Smooth muscle cell (in vitro differentiated cells): ENCODE measurements around the gene DIDO1. TPM values are rescaled to one million over a fixed set of nuclear protein-coding genes. Genes with fewer than 3 reads are reported as not detected.

Experiments used
- DNase-seq: peaks from one replicate; lab custom pipeline; 2025; ENCODE audit not compliant: unreplicated experiment; lab: John Stamatoyannopoulos, UW
- H2AFZ ChIP-seq: fragments of 200-600 bp; sonication (generic); 2 replicates; pipeline ENCODE4 v1.6.0; 2016; ENCODE audit warnings: antibody characterized with exemption, low read depth, mild to moderate bottlenecking
- H3F3A ChIP-seq: fragments of 200-600 bp; sonication (generic); 2 replicates; pipeline ENCODE4 v1.6.0; 2017; ENCODE audit warnings: antibody characterized with exemption, low read depth
- H3K27ac ChIP-seq: fragments of 200-600 bp; sonication (generic); 2 replicates; pipeline ENCODE4 v1.5.1; 2016; ENCODE audit warnings: low read depth, mild to moderate bottlenecking
- H3K27me3 ChIP-seq: fragments of 200-600 bp; sonication (generic); 2 replicates; pipeline ENCODE4 v1.6.1; 2016; ENCODE audit warnings: low read depth, mild to moderate bottlenecking
- H3K36me3 ChIP-seq: fragments of 200-600 bp; sonication (generic); 2 replicates; pipeline ENCODE4 v1.5.1; 2016; ENCODE audit warnings: low read depth
- H3K4me1 ChIP-seq: fragments of 200-600 bp; sonication (generic); 2 replicates; pipeline ENCODE4 v1.5.1; 2016; ENCODE audit warnings: low read depth
- H3K4me2 ChIP-seq: fragments of 200-600 bp; sonication (generic); 2 replicates; pipeline ENCODE4 v1.6.0; 2016; ENCODE audit warnings: mild to moderate bottlenecking
- H3K4me3 ChIP-seq: fragments of 200-600 bp; sonication (generic); 2 replicates; pipeline ENCODE4 v1.5.1; 2016; ENCODE audit warnings: mild to moderate bottlenecking
- H3K79me2 ChIP-seq: fragments of 200-600 bp; sonication (generic); 2 replicates; pipeline ENCODE4 v1.6.0; 2016; ENCODE audit warnings: low read depth, mild to moderate bottlenecking
- H3K9ac ChIP-seq: fragments of 200-600 bp; sonication (generic); 2 replicates; pipeline ENCODE4 v1.6.0; 2016; ENCODE audit warnings: low read depth
- H3K9me3 ChIP-seq: fragments of 200-600 bp; sonication (generic); replicated peaks from 2 replicates; pipeline ENCODE4 v1.5.1; 2016; ENCODE audit warnings: low read depth
- H4K20me1 ChIP-seq: fragments of 200-600 bp; sonication (generic); 2 replicates; pipeline ENCODE4 v1.6.0; 2016; ENCODE audit warnings: low read depth
- WGBS: methylation state at CpG from one replicate; pipeline ENCODE4 v1.1.7; 2016; ENCODE audit warnings: low lambda C conversion rate; 5-methylcytosine and 5-hydroxymethylcytosine counted together
- polyA plus RNA-seq: library from polyadenylated mRNA; unstranded; fragments of >200 nt; fragmentation: Nextera tagmentation; extraction: Ambion mirVana; gene quantifications from 2 replicates; pipeline ENCODE4 v1.2.1, GENCODE V29; 2016
- total RNA-seq: library from RNA; depleted of rRNA; stranded (reverse); fragments of >200 nt; gene quantifications from 2 replicates; pipeline ENCODE4 v1.2.3, GENCODE V29; 2014
- TF ChIP-seq, protein P1 (sequence below): fragments of 200-600 bp; sonication (generic); IDR thresholded peaks from 2 replicates; pipeline ENCODE4 v1.5.1; 2017; ENCODE audit warnings: borderline replicate concordance, mild to moderate bottlenecking, antibody characterized with exemption; ENCODE audit not compliant: insufficient read depth, poor library complexity, severe bottlenecking

Gene DIDO1
- total and polyA plus RNA-seq, 2 experiments from 2014 or later = 16.0 to 25.8 TPM

DNA sequence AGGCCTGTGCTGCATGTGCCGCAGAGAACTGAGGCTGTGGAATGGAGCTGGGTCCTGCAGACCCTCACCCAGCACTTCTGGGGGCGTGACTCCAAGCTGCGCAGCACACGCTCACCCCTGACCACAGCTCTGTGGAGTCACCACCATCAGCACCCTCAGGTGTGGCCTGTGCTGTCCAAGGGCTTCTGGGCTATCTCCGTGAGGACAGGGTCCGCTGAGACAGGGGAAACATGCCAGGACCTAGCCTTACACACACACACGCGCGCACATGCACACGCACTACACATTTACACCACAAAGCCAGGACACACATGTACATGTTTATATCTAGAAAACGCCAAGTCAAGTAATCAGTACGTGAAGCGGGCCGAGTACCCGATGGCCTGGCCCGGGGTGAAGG lies 37.9 kb downstream of the DIDO1 start:
- no peaks in the 10 kb centered on the region for H3K9me3 ChIP-seq
- H3F3A ChIP-seq = peaks cover 9% of the 10 kb centered on the region
- peaks cover 9% of the 10 kb centered on the region for H3K79me2 ChIP-seq
- no peak overlapping the region for H3K4me3 ChIP-seq
- no peak for DNase-seq
- peak overlapping the region; percentile 60 for H3K4me2 ChIP-seq
- H3K9ac ChIP-seq = no peak overlapping the region
- no peak overlapping the region for H2AFZ ChIP-seq
- peaks cover 14% of the 10 kb centered on the region for H4K20me1 ChIP-seq
- H3K36me3 ChIP-seq = peaks cover 9% of the 10 kb centered on the region
- 98% methylated on average over 16 of the region's 16 CpGs for WGBS
- H3K27ac ChIP-seq = peak overlapping the region; percentile 81
- H3K27me3 ChIP-seq = no peaks in the 10 kb centered on the region
- no peaks in the 10 kb centered on the region for H3K4me1 ChIP-seq
- TF ChIP-seq, protein P1, sequence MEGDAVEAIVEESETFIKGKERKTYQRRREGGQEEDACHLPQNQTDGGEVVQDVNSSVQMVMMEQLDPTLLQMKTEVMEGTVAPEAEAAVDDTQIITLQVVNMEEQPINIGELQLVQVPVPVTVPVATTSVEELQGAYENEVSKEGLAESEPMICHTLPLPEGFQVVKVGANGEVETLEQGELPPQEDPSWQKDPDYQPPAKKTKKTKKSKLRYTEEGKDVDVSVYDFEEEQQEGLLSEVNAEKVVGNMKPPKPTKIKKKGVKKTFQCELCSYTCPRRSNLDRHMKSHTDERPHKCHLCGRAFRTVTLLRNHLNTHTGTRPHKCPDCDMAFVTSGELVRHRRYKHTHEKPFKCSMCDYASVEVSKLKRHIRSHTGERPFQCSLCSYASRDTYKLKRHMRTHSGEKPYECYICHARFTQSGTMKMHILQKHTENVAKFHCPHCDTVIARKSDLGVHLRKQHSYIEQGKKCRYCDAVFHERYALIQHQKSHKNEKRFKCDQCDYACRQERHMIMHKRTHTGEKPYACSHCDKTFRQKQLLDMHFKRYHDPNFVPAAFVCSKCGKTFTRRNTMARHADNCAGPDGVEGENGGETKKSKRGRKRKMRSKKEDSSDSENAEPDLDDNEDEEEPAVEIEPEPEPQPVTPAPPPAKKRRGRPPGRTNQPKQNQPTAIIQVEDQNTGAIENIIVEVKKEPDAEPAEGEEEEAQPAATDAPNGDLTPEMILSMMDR = no peak

DNA sequence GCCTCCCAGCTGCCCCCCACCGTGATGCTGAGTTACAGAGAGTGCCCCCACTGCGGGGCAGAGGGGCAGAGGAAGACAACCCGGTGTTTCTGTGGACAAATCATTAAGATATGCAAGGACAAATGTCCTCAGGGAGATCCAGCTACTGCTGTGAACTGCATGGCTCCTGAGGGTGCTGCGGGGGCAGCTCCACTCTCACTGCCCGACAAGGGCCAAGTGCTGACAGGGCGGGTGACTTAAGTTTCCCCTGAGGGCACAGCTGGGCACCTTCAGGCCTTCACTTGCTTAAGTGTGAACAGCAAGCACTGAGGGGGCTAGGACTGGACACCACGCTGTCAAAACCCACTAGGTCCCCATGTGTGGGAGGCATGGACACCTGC lies 38.5 kb downstream of the DIDO1 start:
- H3K4me1 ChIP-seq = no peaks in the 10 kb centered on the region
- no peak for DNase-seq
- no peaks in the 10 kb centered on the region for H3K27me3 ChIP-seq
- peaks cover 13% of the 10 kb centered on the region for H4K20me1 ChIP-seq
- peak overlapping the region; percentile 6 for H3K9ac ChIP-seq
- peak overlapping the region; percentile 60 for H3K4me2 ChIP-seq
- peaks cover 9% of the 10 kb centered on the region for H3F3A ChIP-seq
- H2AFZ ChIP-seq = no peak overlapping the region
- no peak overlapping the region for H3K4me3 ChIP-seq
- TF ChIP-seq, protein P1 = no peak
- H3K9me3 ChIP-seq = no peaks in the 10 kb centered on the region
- peaks cover 6% of the 10 kb centered on the region for H3K36me3 ChIP-seq
- peaks cover 9% of the 10 kb centered on the region for H3K79me2 ChIP-seq
- H3K27ac ChIP-seq = peak overlapping the region; percentile 81
- 81% methylated on average over 7 of the region's 7 CpGs for WGBS

DNA sequence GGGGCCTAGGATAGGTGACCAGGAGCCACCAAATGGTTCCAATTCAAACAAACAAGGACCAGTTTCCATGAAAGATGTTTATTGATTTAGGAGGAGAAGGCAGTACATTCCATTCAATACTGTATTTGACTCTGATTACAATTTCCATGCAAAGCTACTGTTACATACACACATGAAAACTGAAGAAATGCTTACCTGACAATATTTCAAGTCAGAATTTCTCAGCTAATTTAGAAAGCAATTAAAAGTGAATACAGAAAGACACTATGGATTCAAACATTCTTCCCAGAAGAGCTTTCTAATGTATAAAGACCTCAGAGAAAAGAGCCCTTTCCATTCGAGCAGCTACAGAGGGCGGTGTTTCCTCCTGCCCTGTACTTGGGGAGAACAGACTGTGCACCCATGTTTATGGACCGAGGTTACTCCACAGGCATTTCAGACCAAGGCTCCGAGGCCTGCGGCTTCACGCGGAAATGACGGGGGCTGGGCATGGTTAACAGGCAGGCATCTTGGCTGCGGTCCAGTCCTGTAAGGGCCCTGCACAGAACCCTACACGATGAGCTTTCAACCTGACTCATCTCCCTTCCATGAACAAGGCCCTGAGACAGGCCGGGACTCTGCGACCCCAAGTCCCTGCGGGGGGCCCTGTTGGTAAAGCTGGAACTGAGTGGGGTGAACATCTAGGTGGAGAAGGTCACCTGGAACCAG lies 39.0 kb downstream of the DIDO1 start:
- H3K27ac ChIP-seq = peak overlapping the region; percentile 81
- peaks cover 9% of the 10 kb centered on the region for H3F3A ChIP-seq
- H3K79me2 ChIP-seq = peaks cover 4% of the 10 kb centered on the region
- H3K9me3 ChIP-seq = no peaks in the 10 kb centered on the region
- no peaks in the 10 kb centered on the region for H3K4me1 ChIP-seq
- peak overlapping the region; percentile 6 for H3K9ac ChIP-seq
- TF ChIP-seq, protein P1 = no peak
- H3K4me2 ChIP-seq = peak overlapping the region; percentile 60
- peaks cover 8% of the 10 kb centered on the region for H4K20me1 ChIP-seq
- H3K36me3 ChIP-seq = peaks cover 6% of the 10 kb centered on the region
- peak; percentile 53 for DNase-seq
- 31% methylated on average over 13 of the region's 13 CpGs for WGBS
- no peak overlapping the region for H2AFZ ChIP-seq
- H3K27me3 ChIP-seq = no peaks in the 10 kb centered on the region
- H3K4me3 ChIP-seq = no peak overlapping the region

DNA sequence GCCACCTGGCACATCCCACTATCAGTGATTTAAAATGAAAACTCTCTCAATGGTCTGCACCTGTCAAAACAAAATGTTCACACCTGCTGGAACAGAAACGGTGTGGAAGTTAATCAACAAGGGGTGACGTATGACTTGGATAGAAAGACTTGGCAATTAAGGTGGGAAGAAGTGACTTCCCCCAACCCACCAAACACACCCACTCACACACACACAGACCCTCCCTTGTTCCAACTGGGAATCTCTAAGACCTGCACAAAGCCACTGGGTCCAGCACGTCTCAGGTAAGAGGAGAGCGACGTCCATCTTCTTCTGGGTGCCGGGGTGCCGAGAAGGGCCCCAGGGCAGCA lies 39.6 kb downstream of the DIDO1 start:
- H3K9ac ChIP-seq = no peak overlapping the region
- no peak overlapping the region for H3K4me3 ChIP-seq
- no peak for DNase-seq
- H2AFZ ChIP-seq = no peak overlapping the region
- no peaks in the 10 kb centered on the region for H3K79me2 ChIP-seq
- H3F3A ChIP-seq = peaks cover 9% of the 10 kb centered on the region
- WGBS = 97% methylated on average over 7 of the region's 7 CpGs
- no peaks in the 10 kb centered on the region for H3K27me3 ChIP-seq
- H3K4me1 ChIP-seq = no peaks in the 10 kb centered on the region
- no peaks in the 10 kb centered on the region for H3K9me3 ChIP-seq
- H4K20me1 ChIP-seq = peaks cover 6% of the 10 kb centered on the region
- H3K4me2 ChIP-seq = no peak overlapping the region
- peaks cover under 1% of the 10 kb centered on the region for H3K36me3 ChIP-seq
- H3K27ac ChIP-seq = peak overlapping the region; percentile 63
- TF ChIP-seq, protein P1 = no peak
